ENCODE measurements around the gene TXNDC5. TPM values are rescaled to one million over a fixed set of nuclear protein-coding genes. Genes with fewer than 3 reads are reported as not detected.
A peak's percentile ranks its signal among the peaks of the same experiment; 100 is the strongest.

The TXNDC5 gene
- total and polyA plus RNA-seq, 9 of the 15 experiments (the other 6 are each of a cell fraction or from before 2014, with no cell fraction given) = 33.9 to 156 (median 137) TPM

GRCh38 chr6:7918403-7918802 is 7.8 kb upstream of the TXNDC5 start:
- no peak for FAIRE-seq
- no TSS peak for BruUV-seq (replicated peaks)
- Histone ChIP-seq H3K9me3 (replicated peaks; ENCODE audit: control insufficient read depth, insufficient read depth, low read depth, low read length) (no peaks in the 10 kb centered on the region), H3K36me3 (ENCODE audit: control insufficient read depth, insufficient read depth, low read length) (no peaks in the 10 kb centered on the region), H3K27me3 (ENCODE audit: control insufficient read depth in 2 of 2, insufficient read depth in 2 of 2, low read length in 2 of 2) (peaks cover 19 to 49% of the 10 kb centered on the region in 2 experiments), H3K4me1 (replicated peaks in 1 of 2; ENCODE audit: control insufficient read depth in 2 of 2, insufficient read depth in 2 of 2, low read length in 2 of 2) (peaks cover 7 to 39% of the 10 kb centered on the region in 2 experiments), H2AFZ (ENCODE audit: low read depth, low read length) (no peak overlapping the region), H3K9me1 (ENCODE audit: control insufficient read depth, insufficient read depth, low read length) (no peaks in the 10 kb centered on the region), H3K4me3 (no peak overlapping the region), H3K9ac (ENCODE audit: insufficient read depth in 1 of 2, low read depth in 2 of 2, low read length in 2 of 2) (no peak overlapping the region), H3K79me2 (ENCODE audit: control insufficient read depth, insufficient read depth, low read length) (no peaks in the 10 kb centered on the region), H3K4me2 (ENCODE audit: insufficient read depth, low read length) (no peak overlapping the region), H4K20me1 (replicated peaks; ENCODE audit: control insufficient read depth, insufficient read depth, low read length) (no peaks in the 10 kb centered on the region), H3K27ac (ENCODE audit: extremely low read depth, low read depth, low read length) (no peak overlapping the region)
- no peak for DNase-seq (ENCODE audit: extremely low read depth in 1 of 4, low spot score in 3 of 4)
- in situ Hi-C loops (cut with MboI) = no loop called here
- CTCF ChIA-PET (ENCODE audit: low intra/inter-chr PET ratio) = interaction anchor here (0.6 kb wide), 1 partner anchor 20 kb away, joined by 6 read pairs; no protein-coding TSS in a partner anchor
- intact Hi-C loops (cut with micrococcal nuclease) = no loop called here
- no peak for TF ChIP-seq ZNF197 (CRISPR knock-in tag; IDR thresholded peaks at IDR 0.05; ENCODE audit: low read depth)
- no peak for TF ChIP-seq OTX1 (CRISPR knock-in tag; IDR thresholded peaks at IDR 0.05)
- no peak for TF ChIP-seq ZNF175 (CRISPR knock-in tag; IDR thresholded peaks at IDR 0.05; ENCODE audit: low read depth)
- no peak for TF ChIP-seq BRF1 (IDR thresholded peaks at IDR 0.05; ENCODE audit: borderline replicate concordance, extremely low read depth, insufficient read length)
- no peak for TF ChIP-seq NCOA6 (IDR thresholded peaks at IDR 0.05)
- TF ChIP-seq SMARCE1 (IDR thresholded peaks at IDR 0.05) = no peak
- no peak for TF ChIP-seq ATF2 (CRISPR knock-in tag; IDR thresholded peaks at IDR 0.05)
- no peak for TF ChIP-seq ZZZ3 (IDR thresholded peaks at IDR 0.05)
- no peak for TF ChIP-seq ESRRB (CRISPR knock-in tag; IDR thresholded peaks at IDR 0.05; ENCODE audit: borderline replicate concordance)
- TF ChIP-seq FOXK2 (conservative IDR thresholded peaks at IDR 0.05 in 1 of 2, IDR thresholded peaks at IDR 0.05 in 1 of 2; ENCODE audit: low read depth in 2 of 2) = no peak
- TF ChIP-seq TRIM28 (IDR thresholded peaks at IDR 0.05) = no peak
- TF ChIP-seq MTA1 (IDR thresholded peaks at IDR 0.05; ENCODE audit: borderline replicate concordance) = no peak
- no peak for TF ChIP-seq SMARCA5 (IDR thresholded peaks at IDR 0.05)
- TF ChIP-seq ATF1 (CRISPR knock-in tag; IDR thresholded peaks at IDR 0.05) = no peak
- TF ChIP-seq ATF1 (tag; IDR thresholded peaks at IDR 0.05) = no peak
- TF ChIP-seq NCOR1 (IDR thresholded peaks at IDR 0.05) = no peak
- ATAC-seq = peak; percentile 28; the same call in 2 of the 3 replicates
- 6% methylated on average over 4 of the region's 4 CpGs for WGBS (ENCODE audit: insufficient coverage, low coverage, missing lambda C conversion rate)
- POLR2A ChIA-PET = interaction anchor here (1.6 kb wide), 1 partner anchor 15 kb away, joined by 7 read pairs; no protein-coding TSS in a partner anchor
